K562 (cell line): ENCODE measurements around the gene DHDDS. TPM values are rescaled to one million over a fixed set of nuclear protein-coding genes. Genes with fewer than 3 reads are reported as not detected.
"Not testable (repeated sequence)": the region's sequence is repeated elsewhere in the genome, so short reads cannot be mapped to it uniquely, and the experiment has no call there.

Experiments
- ATAC-seq: fragments of 200-7000 bp; cut with Tn5 transposase; 3 replicates; pipeline ENCODE4 v1.9.1; 2020; ENCODE audit warnings: moderate library complexity
- BruUV-seq: library from RNA; stranded (reverse); fragments of 400-500 nt; replicated peaks from 2 replicates; lab custom pipeline; 2021; lab: Mats Ljungman, UMichigan
- CTCF ChIA-PET: fragments of 300-600 bp; formaldehyde crosslinking; extraction: SDS; loops from one replicate; lab custom pipeline; 2021; ENCODE audit warnings: low intra/inter-chr PET ratio; lab: Yijun Ruan, JAX
- POLR2A ChIA-PET: fragments of 300-600, 350-650 bp; sonication (Branson Sonifier 250); formaldehyde crosslinking; extraction: SDS; loops from one replicate; lab custom pipeline; 2021; ENCODE audit warnings: antibody characterized with exemption, inconsistent platforms; lab: Yijun Ruan, JAX
- DNase-seq, 4 experiments: peaks; one replicate each; pipeline versions ENCODE4 v3.0.0 to v3.0.0-alpha.2; 2011 to 2018; ENCODE audit warnings: low spot score in 3 of 4, mixed read lengths in 3 of 4; ENCODE audit errors: extremely low read depth in 1 of 4
- FAIRE-seq: peaks from 2 replicates; lab custom pipeline; 2011; peaks lifted over from hg19 to GRCh38; lab: Jason Lieb, UNC
- H2AFZ ChIP-seq: 2 replicates; pipeline ENCODE4 v1.6.0; 2011; ENCODE audit warnings: low read depth, low read length, control low read depth, inconsistent platforms
- H3K27ac ChIP-seq: fragments of 200-600 bp; 3 replicates; pipeline ENCODE4 v1.8.0; 2011; ENCODE audit warnings: low read depth, mild to moderate bottlenecking, control low read depth, inconsistent platforms, low read length, moderate library complexity, mixed read lengths; ENCODE audit errors: extremely low read depth
- H3K27me3 ChIP-seq, 2 experiments: fragments of 300-600 bp in 1 of 2; 2 replicates in 1 of 2; 3 replicates in 1 of 2; pipeline versions ENCODE4 v1.6.0 to v1.8.0; 2011; ENCODE audit warnings: inconsistent platforms in 2 of 2, low read length in 2 of 2, mild to moderate bottlenecking in 1 of 2, mixed read lengths in 1 of 2, moderate library complexity in 1 of 2; ENCODE audit not compliant: control insufficient read depth in 2 of 2, insufficient read depth in 2 of 2
- H3K36me3 ChIP-seq: fragments of 300-600 bp; 3 replicates; pipeline ENCODE4 v1.8.0; 2011; ENCODE audit warnings: mild to moderate bottlenecking, low read length, inconsistent platforms; ENCODE audit not compliant: control insufficient read depth, insufficient read depth
- H3K4me1 ChIP-seq, 2 experiments: fragments of 200-600 bp in 1 of 2; replicated peaks in 1 of 2; 2 replicates in 1 of 2; 3 replicates in 1 of 2; pipeline versions ENCODE4 v1.5.1 to v1.8.0; 2011; ENCODE audit warnings: inconsistent platforms in 2 of 2, low read length in 2 of 2, mild to moderate bottlenecking in 1 of 2, mixed read lengths in 1 of 2, moderate library complexity in 1 of 2; ENCODE audit not compliant: control insufficient read depth in 2 of 2, insufficient read depth in 2 of 2
- H3K4me2 ChIP-seq: 2 replicates; pipeline ENCODE4 v1.6.1; 2011; ENCODE audit warnings: low read length, control low read depth, inconsistent platforms, mixed read lengths; ENCODE audit not compliant: insufficient read depth
- H3K4me3 ChIP-seq: fragments of 200-600 bp; sonication (generic), shearing (Covaris generic); 2 replicates; pipeline ENCODE4 v1.5.1; 2016; ENCODE audit warnings: control low read depth, inconsistent platforms
- H3K79me2 ChIP-seq: fragments of 200-600 bp; 3 replicates; pipeline ENCODE4 v1.8.0; 2011; ENCODE audit warnings: low read length, inconsistent platforms; ENCODE audit not compliant: control insufficient read depth, insufficient read depth
- H3K9ac ChIP-seq, 2 experiments: 2 replicates each; pipeline versions ENCODE4 v1.6.0 to v1.6.1; 2011; ENCODE audit warnings: low read depth in 2 of 2, low read length in 2 of 2, control low read depth in 1 of 2, inconsistent platforms in 1 of 2, mild to moderate bottlenecking in 1 of 2, mixed read lengths in 1 of 2; ENCODE audit not compliant: insufficient read depth in 1 of 2
- H3K9me1 ChIP-seq: one replicate; pipeline ENCODE4 v1.6.0; 2011; ENCODE audit warnings: inconsistent platforms, mild to moderate bottlenecking, low read length, moderate library complexity; ENCODE audit not compliant: control insufficient read depth, insufficient read depth
- H3K9me3 ChIP-seq: replicated peaks from 2 replicates; pipeline ENCODE4 v1.5.1; 2011; ENCODE audit warnings: low read depth, low read length, inconsistent platforms; ENCODE audit not compliant: control insufficient read depth, insufficient read depth
- H4K20me1 ChIP-seq: replicated peaks from 2 replicates; pipeline ENCODE4 v1.6.1; 2011; ENCODE audit warnings: low read length, inconsistent platforms, mixed read lengths; ENCODE audit not compliant: control insufficient read depth, insufficient read depth
- BCOR ChIP-seq: fragments of 450-650 bp; IDR thresholded peaks from 2 replicates; pipeline ENCODE4 v1.6.1; 2016
- CC2D1A ChIP-seq: fragments of 450-650 bp; IDR thresholded peaks from 2 replicates; pipeline ENCODE4 v1.6.1; 2017; ENCODE audit warnings: mild to moderate bottlenecking
- KAT2B ChIP-seq: IDR thresholded peaks from one replicate; pipeline ENCODE4 v1.6.1; 2012; ENCODE audit warnings: low read depth, mild to moderate bottlenecking, control low read depth, inconsistent platforms, low read length, moderate library complexity
- KDM1A ChIP-seq, 2 experiments: fragments of 450-650 bp; IDR thresholded peaks; 2 replicates each; pipeline ENCODE4 v1.6.1; 2016; ENCODE audit warnings: mild to moderate bottlenecking in 2 of 2
- KLF6 ChIP-seq: fragments of 250-450 bp; sonication (Bioruptor Pico); IDR thresholded peaks from 2 replicates; pipeline ENCODE4 v1.4.0; 2020; ENCODE audit warnings: mild to moderate bottlenecking, moderate library complexity, borderline replicate concordance
- PHB ChIP-seq: fragments of 250-450 bp; sonication (Bioruptor Pico); IDR thresholded peaks from 2 replicates; pipeline ENCODE4 v1.5.0; 2021
- POU5F1 ChIP-seq: fragments of 150-350 bp; IDR thresholded peaks from 2 replicates; pipeline ENCODE4 v1.6.1; 2014; ENCODE audit warnings: borderline replicate concordance, low read length, low read depth, mild to moderate bottlenecking; ENCODE audit not compliant: partially characterized antibody
- SIN3A ChIP-seq, 2 experiments: fragments of 150-350 bp in 1 of 2; IDR thresholded peaks; 2 replicates each; pipeline ENCODE4 v1.6.1; 2011 to 2016; ENCODE audit warnings: borderline replicate concordance in 2 of 2, low read depth in 2 of 2, low read length in 2 of 2, mild to moderate bottlenecking in 2 of 2, moderate library complexity in 2 of 2; ENCODE audit not compliant: control insufficient read depth in 1 of 2
- TEAD2 ChIP-seq: fragments of 450-650 bp; IDR thresholded peaks from 2 replicates; pipeline ENCODE4 v1.6.1; 2016; ENCODE audit warnings: missing genetic modification characterization, control low read depth, missing compliant biosample characterization
- TRIM28 ChIP-seq: fragments of 450-650 bp; IDR thresholded peaks from 2 replicates; pipeline ENCODE4 v1.6.1; 2017
- ZKSCAN3 ChIP-seq: fragments of 250-450 bp; sonication (Bioruptor Pico); IDR thresholded peaks from 2 replicates; pipeline ENCODE4 v1.4.0; 2020
- ZNF121 ChIP-seq: sonication (generic); formaldehyde crosslinking; conservative IDR thresholded peaks from 2 replicates; pipeline ENCODE4 v1.8.0; 2022; ENCODE audit warnings: missing genetic modification reagents
- ZNF644 ChIP-seq: fragments of 200-800 bp; sonication (Bioruptor generic); IDR thresholded peaks from 2 replicates; pipeline ENCODE4 v1.6.1; 2016; ENCODE audit warnings: low read depth, missing genetic modification characterization, missing compliant biosample characterization
- WGBS: fragments of 100-300 bp; shearing (Covaris generic); methylation state at CpG from one replicate; pipeline ENCODE4 v1.1.6; 2016; ENCODE audit warnings: low coverage, mixed read lengths; ENCODE audit not compliant: insufficient coverage; ENCODE audit errors: missing lambda C conversion rate; 5-methylcytosine and 5-hydroxymethylcytosine counted together
- in situ Hi-C: fragments of 300-500 bp; cut with MboI; formaldehyde crosslinking; loops from 4 replicates; pipeline ENCODE4 v1.15.0; 2018; ENCODE audit warnings: inconsistent platforms, mixed read lengths
- intact Hi-C: fragments of 100-400 bp; cut with micrococcal nuclease; formaldehyde crosslinking; loops from 2 replicates; pipeline ENCODE4 v1.14.2; 2022
- polyA plus RNA-seq, 8 experiments: library from polyadenylated mRNA; depleted of rRNA in 4 of 8; stranded (reverse) in 5 of 8; unstranded in 3 of 8; fragments of >200 nt; fragmentation: Nextera tagmentation in 2 of 8; fragmentation: Illumina TruSeq in 1 of 8; extraction: Ambion mirVana in 2 of 8; extraction: Trizol in 1 of 8; gene quantifications; 2 replicates each; pipeline versions ENCODE4 v1.2.1 to v1.2.3, GENCODE V29; 2011 to 2014; ENCODE audit warnings: inconsistent platforms in 1 of 8, missing spikeins in 1 of 8
- total RNA-seq, 7 experiments: library from RNA; depleted of rRNA in 6 of 7; stranded (reverse); fragments of >200 nt in 6 of 7; fragmentation: Illumina TruSeq in 2 of 7; extraction: Trizol in 2 of 7; gene quantifications; 2 replicates each; pipeline versions ENCODE4 v1.2.1 to v1.2.3, GENCODE V29; 2011 to 2021; ENCODE audit warnings: low replicate concordance in 1 of 7
- TF ChIP-seq, protein P1 (sequence below): fragments of 250-450 bp; sonication (Bioruptor Pico); IDR thresholded peaks from 2 replicates; pipeline ENCODE4 v1.4.0; 2020; ENCODE audit warnings: mild to moderate bottlenecking
- TF ChIP-seq, protein P2 (sequence below): fragments of 450-650 bp; conservative IDR thresholded peaks from 2 replicates; pipeline ENCODE4 v1.6.1; 2016; ENCODE audit warnings: missing genetic modification characterization, low read depth, mild to moderate bottlenecking, missing compliant biosample characterization, moderate library complexity

Gene DHDDS
- total and polyA plus RNA-seq, 9 of the 15 experiments (the other 6 are each of a cell fraction or from before 2014, with no cell fraction given): 33.3 to 55.0 (median 44.3) TPM

DNA sequence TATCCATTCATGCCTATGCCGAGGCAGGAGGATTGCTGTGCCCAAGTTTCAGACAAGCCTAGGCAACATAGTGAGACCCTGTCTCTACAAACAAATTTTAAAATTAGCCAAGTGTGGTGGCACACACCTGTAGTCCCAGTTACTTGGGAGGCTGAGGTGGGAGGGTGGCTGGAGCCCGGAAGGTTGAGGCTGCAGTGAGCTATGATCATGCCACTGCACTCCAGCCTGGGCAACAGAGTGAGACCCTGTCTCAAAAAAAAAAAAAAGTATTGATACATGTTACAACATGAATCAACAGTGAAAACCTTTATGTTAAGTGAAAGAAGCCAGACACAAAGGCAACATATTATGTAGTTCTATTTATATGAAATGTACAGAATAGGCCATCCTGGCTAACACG, 47.1 kb upstream of the DHDDS start:
- WGBS: 78% methylated on average over 3 of the region's 3 CpGs
- H3K4me2 ChIP-seq, in situ Hi-C loops, CTCF ChIA-PET, POLR2A ChIA-PET, H3K27ac ChIP-seq, ATAC-seq, FAIRE-seq, H3K9ac ChIP-seq, BruUV-seq, DNase-seq, H4K20me1 ChIP-seq, H3K36me3 ChIP-seq, H3K9me3 ChIP-seq, H2AFZ ChIP-seq, H3K9me1 ChIP-seq, H3K4me3 ChIP-seq, H3K27me3 ChIP-seq, H3K79me2 ChIP-seq: not testable (repeated sequence)
- H3K4me1 ChIP-seq: peaks cover 8 to 14% of the 10 kb centered on the region in 2 experiments
- peak; percentile 57; the same call in 1 of the 2 replicates for TF ChIP-seq ZNF121
- TF ChIP-seq KDM1A (IDR thresholded peaks at IDR 0.05): peak in 1 of 2 experiments; percentile 44; a peak in 1 of 4 replicates
- peak; percentile 42; the same call in 1 of the 2 replicates for TF ChIP-seq BCOR
- TF ChIP-seq TRIM28: peak; percentile 46; the same call in 1 of the 2 replicates
- intact Hi-C loops: loop anchor here (10.0 kb wide), 1 partner anchor 210 kb away; the partner anchor contains the start of genes CNKSR1 and ZNF593OS

DNA sequence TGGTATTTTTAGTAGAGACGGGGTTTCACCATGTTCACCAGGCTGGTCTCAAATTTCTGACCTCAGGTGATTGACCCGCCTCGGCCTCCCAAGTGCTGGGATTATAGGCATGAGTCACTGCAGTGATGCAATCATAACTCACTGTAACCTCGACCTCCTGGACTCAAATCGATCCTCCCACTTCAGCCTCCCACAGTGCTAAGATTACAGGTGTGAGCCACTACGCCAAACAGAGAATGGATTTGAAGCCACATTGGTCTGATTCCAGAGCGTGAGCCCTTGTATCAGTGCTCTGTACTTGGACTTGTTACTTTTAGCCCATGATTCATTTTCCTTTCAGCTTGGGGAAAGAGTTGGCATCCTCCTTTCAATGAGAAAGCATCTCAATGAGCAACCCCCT, 44.7 kb upstream of the DHDDS start:
- Histone ChIP-seq H2AFZ (no peak overlapping the region), H3K4me3 (no peak overlapping the region), H3K4me1 (peaks cover 5 to 18% of the 10 kb centered on the region in 2 experiments), H3K9me1 (no peaks in the 10 kb centered on the region), H3K9me3 (no peaks in the 10 kb centered on the region), H3K36me3 (no peaks in the 10 kb centered on the region), H3K9ac (no peak overlapping the region), H3K4me2 (no peak overlapping the region), H4K20me1 (no peaks in the 10 kb centered on the region), H3K27ac (no peak overlapping the region), H3K79me2 (no peaks in the 10 kb centered on the region), H3K27me3 (no peaks in the 10 kb centered on the region)
- POLR2A ChIA-PET: interaction anchor here (0.6 to 1.4 kb wide), 2 partner anchors 9 to 84 kb away, joined by 3 read pairs; no protein-coding TSS in a partner anchor
- in situ Hi-C loops (no loop called here), intact Hi-C loops (loop anchor here (10.0 kb wide), 1 partner anchor 213 kb away; the partner anchor contains the start of genes CNKSR1 and ZNF593OS)
- WGBS: 3% methylated on average over 7 of the region's 7 CpGs
- peak in 2 of 4 experiments; percentile 3 to 72 for DNase-seq
- FAIRE-seq: peak; percentile 37
- BruUV-seq: no TSS peak
- CTCF ChIA-PET: no interaction called here
- ATAC-seq: peak; percentile 61
- no peak for TF ChIP-seq SIN3A (IDR thresholded peaks at IDR 0.05; ENCODE audit: borderline replicate concordance in 2 of 2, control insufficient read depth in 1 of 2, low read depth in 2 of 2, low read length in 2 of 2)
- no peak for TF ChIP-seq ZKSCAN3 (CRISPR knock-in tag)
- no peak for TF ChIP-seq TEAD2
- TF ChIP-seq KAT2B: no peak
- TF ChIP-seq, protein P1, sequence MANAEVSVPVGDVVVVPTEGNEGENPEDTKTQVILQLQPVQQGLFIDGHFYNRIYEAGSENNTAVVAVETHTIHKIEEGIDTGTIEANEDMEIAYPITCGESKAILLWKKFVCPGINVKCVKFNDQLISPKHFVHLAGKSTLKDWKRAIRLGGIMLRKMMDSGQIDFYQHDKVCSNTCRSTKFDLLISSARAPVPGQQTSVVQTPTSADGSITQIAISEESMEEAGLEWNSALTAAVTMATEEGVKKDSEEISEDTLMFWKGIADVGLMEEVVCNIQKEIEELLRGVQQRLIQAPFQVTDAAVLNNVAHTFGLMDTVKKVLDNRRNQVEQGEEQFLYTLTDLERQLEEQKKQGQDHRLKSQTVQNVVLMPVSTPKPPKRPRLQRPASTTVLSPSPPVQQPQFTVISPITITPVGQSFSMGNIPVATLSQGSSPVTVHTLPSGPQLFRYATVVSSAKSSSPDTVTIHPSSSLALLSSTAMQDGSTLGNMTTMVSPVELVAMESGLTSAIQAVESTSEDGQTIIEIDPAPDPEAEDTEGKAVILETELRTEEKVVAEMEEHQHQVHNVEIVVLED (CRISPR knock-in tag): no peak
- no peak for TF ChIP-seq PHB (CRISPR knock-in tag)
- TF ChIP-seq, protein P2, sequence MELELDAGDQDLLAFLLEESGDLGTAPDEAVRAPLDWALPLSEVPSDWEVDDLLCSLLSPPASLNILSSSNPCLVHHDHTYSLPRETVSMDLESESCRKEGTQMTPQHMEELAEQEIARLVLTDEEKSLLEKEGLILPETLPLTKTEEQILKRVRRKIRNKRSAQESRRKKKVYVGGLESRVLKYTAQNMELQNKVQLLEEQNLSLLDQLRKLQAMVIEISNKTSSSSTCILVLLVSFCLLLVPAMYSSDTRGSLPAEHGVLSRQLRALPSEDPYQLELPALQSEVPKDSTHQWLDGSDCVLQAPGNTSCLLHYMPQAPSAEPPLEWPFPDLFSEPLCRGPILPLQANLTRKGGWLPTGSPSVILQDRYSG (tag): no peak
- TF ChIP-seq POU5F1: no peak
- TF ChIP-seq KLF6: no peak
- TF ChIP-seq ZNF644 (tag): no peak
- no peak for TF ChIP-seq CC2D1A
